ENCODE data around the gene MTCH1. TPM values are rescaled to one million over a fixed set of nuclear protein-coding genes. Genes with fewer than 3 reads are reported as not detected.
A peak's percentile ranks its signal among the peaks of the same experiment; 100 is the strongest.

The MTCH1 gene
- total RNA-seq, 1 donor from 2014 or later, result 172 TPM

DNA sequence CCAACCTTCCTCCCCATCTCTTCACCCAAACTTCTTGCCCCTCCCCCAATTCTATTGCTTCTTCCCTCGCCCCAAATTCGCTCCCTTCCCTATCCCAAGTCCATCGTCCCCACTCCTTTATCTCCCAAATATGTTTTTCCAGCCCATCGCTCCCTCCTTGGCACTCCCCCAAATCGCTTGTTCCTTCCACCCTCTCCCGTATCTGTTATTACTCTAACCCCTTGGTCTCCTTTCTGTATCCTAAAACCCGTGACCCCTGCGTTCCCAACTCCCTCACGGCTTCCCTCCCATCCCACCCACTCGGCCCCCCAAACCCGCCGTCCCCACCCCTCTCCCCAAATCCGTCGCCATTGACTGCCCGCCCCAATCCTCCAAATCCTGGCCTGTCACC is 584 bp downstream of the MTCH1 start:
- no peak for DNase-seq (ENCODE audit: low read depth)
- Histone ChIP-seq H3K4me3 (ENCODE audit: low read depth, low read length) (peak overlapping the region; percentile 100), H3K36me3 (ENCODE audit: control insufficient read depth, insufficient read depth, low read length) (no peaks in the 10 kb centered on the region), H3K27me3 (ENCODE audit: control insufficient read depth, insufficient read depth, low read length) (no peaks in the 10 kb centered on the region)
- TF ChIP-seq, protein P1, sequence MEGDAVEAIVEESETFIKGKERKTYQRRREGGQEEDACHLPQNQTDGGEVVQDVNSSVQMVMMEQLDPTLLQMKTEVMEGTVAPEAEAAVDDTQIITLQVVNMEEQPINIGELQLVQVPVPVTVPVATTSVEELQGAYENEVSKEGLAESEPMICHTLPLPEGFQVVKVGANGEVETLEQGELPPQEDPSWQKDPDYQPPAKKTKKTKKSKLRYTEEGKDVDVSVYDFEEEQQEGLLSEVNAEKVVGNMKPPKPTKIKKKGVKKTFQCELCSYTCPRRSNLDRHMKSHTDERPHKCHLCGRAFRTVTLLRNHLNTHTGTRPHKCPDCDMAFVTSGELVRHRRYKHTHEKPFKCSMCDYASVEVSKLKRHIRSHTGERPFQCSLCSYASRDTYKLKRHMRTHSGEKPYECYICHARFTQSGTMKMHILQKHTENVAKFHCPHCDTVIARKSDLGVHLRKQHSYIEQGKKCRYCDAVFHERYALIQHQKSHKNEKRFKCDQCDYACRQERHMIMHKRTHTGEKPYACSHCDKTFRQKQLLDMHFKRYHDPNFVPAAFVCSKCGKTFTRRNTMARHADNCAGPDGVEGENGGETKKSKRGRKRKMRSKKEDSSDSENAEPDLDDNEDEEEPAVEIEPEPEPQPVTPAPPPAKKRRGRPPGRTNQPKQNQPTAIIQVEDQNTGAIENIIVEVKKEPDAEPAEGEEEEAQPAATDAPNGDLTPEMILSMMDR (IDR thresholded peaks at IDR 0.05; ENCODE audit: insufficient read depth, low read length, poor library complexity, severe bottlenecking), result no peak

DNA sequence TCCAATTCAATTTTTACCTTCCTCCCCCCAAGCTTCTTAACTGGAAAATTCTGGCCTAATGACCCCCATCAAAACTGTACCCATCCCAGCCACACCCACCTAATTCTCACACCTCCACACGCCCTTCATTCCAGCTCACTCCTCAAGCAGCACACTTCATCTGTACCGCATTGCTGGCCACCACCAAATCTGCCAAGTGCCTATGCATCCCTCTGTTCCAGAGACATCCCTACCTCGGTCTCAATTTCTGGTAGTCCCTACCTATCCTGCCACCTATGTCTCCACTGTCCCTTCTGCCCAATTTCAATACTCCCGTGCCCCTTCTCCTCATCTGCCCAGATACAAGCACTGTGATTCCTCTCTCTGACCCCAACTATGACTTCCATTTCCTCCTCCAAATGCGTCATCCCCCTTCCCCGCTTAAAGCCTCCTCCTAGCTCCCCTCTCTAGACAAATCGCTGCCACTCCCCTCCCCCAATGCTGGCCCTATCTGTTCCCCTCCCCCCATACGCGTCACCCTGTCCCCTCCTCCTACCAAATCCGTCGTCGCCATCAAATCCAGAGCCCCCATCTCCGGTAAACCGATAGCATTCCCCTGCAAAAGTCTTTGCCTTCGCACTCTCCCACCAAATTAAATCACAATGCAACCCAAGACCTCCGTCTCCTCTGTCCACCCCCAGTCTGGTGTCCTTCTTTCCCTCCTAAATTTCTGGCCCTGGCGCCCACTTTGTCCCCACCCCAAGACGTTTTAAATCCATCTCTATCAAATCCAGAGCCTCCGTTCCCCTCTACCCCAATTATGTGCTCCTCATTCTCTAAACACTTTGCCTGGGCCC is 1.2 kb downstream of the MTCH1 start:
- TF ChIP-seq, protein P1 (IDR thresholded peaks at IDR 0.05; ENCODE audit: insufficient read depth, low read length, poor library complexity, severe bottlenecking), result no peak
- no peak for DNase-seq (ENCODE audit: low read depth)

DNA sequence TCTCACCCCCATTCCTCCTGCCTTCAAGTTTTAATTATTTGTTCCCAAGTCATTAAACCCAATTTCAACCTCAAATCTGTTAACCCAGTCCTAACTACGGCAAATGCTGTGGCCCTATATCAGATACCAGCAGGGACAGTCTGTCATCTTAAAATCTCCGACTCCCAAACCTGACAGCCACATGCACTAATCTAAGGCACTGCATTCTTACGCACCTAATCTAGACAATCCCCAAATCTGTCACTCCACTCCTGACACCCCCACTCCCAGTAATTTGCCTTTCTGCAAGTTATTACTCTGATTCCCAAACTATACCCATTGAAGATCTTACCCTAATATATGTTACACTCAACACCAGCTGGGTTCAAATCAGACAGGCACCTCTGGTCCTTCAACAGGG is 2.5 kb downstream of the MTCH1 start:
- TF ChIP-seq, protein P1 (IDR thresholded peaks at IDR 0.05; ENCODE audit: insufficient read depth, low read length, poor library complexity, severe bottlenecking), result no peak
- H3K4me3 ChIP-seq (ENCODE audit: low read depth, low read length), result no peak overlapping the region
- DNase-seq (ENCODE audit: low read depth), result no peak

More for the DNA sequence above, 1.2 kb downstream of the MTCH1 start:
- peak overlapping the region; percentile 100 for H3K4me3 ChIP-seq (ENCODE audit: low read depth, low read length)
- no peaks in the 10 kb centered on the region for H3K36me3 ChIP-seq (ENCODE audit: control insufficient read depth, insufficient read depth, low read length)
- no peaks in the 10 kb centered on the region for H3K27me3 ChIP-seq (ENCODE audit: control insufficient read depth, insufficient read depth, low read length)

DNA sequence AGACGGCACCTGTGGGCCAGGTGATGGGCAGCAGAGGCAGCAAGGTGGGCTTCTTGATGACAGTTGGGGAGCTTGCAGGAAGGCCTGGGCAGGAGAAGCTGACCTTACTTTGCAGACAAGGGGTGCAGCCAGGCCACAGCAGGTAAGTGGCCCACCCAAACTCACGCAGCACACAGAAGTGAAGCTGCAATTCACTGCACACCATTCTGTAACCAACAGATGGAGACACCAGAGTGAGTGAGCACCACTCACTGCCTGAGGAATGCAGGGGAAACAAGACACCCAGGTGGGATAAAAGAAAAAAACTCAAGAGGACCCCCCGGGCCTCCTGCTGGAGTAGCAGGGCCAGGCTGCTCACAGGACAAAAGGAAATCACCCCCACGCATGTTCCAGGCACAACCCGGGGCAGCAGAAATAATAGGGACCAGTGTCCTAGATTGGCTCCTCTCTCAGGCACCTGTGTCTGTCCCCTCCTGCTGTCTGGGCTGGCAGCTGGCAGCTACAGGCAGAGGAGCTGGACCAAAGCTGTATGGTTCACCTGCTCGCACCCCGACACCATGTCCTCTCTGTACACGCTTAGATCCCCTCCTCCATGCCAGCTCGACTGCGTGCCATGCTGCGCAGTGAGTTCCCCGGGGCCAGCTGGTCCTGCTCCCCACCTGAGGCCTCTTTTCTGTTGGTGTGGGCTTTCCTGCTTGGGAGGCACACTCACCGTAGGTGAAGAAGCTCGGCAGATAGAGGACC is 4.9 kb downstream of the MTCH1 start:
- no peak for DNase-seq (ENCODE audit: low read depth)
- H3K36me3 ChIP-seq (ENCODE audit: control insufficient read depth, insufficient read depth, low read length), result peaks cover 4% of the 10 kb centered on the region
- H3K27me3 ChIP-seq (ENCODE audit: control insufficient read depth, insufficient read depth, low read length), result no peaks in the 10 kb centered on the region
- no peak overlapping the region for H3K4me3 ChIP-seq (ENCODE audit: low read depth, low read length)
- TF ChIP-seq, protein P1 (IDR thresholded peaks at IDR 0.05; ENCODE audit: insufficient read depth, low read length, poor library complexity, severe bottlenecking), result peak; percentile 25

More for the DNA sequence above, 2.5 kb downstream of the MTCH1 start:
- Histone ChIP-seq H3K36me3 (ENCODE audit: control insufficient read depth, insufficient read depth, low read length) (no peaks in the 10 kb centered on the region), H3K27me3 (ENCODE audit: control insufficient read depth, insufficient read depth, low read length) (no peaks in the 10 kb centered on the region)

DNA sequence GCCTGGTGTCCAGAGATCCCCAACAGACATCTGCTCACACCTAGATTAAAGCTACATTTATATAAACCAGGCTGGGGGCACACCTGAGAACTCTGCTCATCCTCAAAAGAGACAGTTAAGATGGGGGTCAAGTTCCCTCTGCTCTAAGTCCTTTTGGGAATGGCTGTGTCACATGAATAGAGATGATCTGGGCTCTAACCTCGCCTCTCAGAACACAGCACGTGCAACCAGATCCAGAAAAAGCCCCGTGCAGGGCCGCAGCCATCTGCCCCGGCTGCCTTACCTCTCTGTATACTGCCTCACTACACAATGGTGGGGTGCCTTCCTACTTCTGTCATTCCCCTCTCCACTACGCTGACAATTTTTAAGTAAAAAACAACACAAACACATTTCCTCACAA is 5.9 kb downstream of the MTCH1 start:
- H3K27me3 ChIP-seq (ENCODE audit: control insufficient read depth, insufficient read depth, low read length), result no peaks in the 10 kb centered on the region
- no peak for DNase-seq (ENCODE audit: low read depth)
- no peak overlapping the region for H3K4me3 ChIP-seq (ENCODE audit: low read depth, low read length)
- peaks cover 4% of the 10 kb centered on the region for H3K36me3 ChIP-seq (ENCODE audit: control insufficient read depth, insufficient read depth, low read length)
- TF ChIP-seq, protein P1 (IDR thresholded peaks at IDR 0.05; ENCODE audit: insufficient read depth, low read length, poor library complexity, severe bottlenecking), result no peak
